Effector memory CD4-positive, alpha-beta T cell (primary cell): Measurements from ENCODE around the gene CPLX1.
"Not testable (repeated sequence)": the region's sequence is repeated elsewhere in the genome, so short reads cannot be mapped to it uniquely, and the experiment has no call there.

ENCODE experiments used
- DNase-seq, 3 donors: peaks; one replicate each; pipeline ENCODE4 v3.0.0-alpha.2; 2020
- H3K27ac ChIP-seq: 2 replicates; pipeline ENCODE4 v1.7.0; 2013; ENCODE audit warnings: mild to moderate bottlenecking, low read length, moderate library complexity; ENCODE audit not compliant: insufficient read depth, poor library complexity, severe bottlenecking
- H3K27me3 ChIP-seq: replicated peaks from 2 replicates; pipeline ENCODE4 v1.7.0; 2013; ENCODE audit warnings: mild to moderate bottlenecking, low read length; ENCODE audit not compliant: insufficient read depth, control insufficient read depth, poor library complexity, severe bottlenecking
- H3K36me3 ChIP-seq: 2 replicates; pipeline ENCODE4 v1.7.0; 2013; ENCODE audit warnings: mild to moderate bottlenecking, low read length, moderate library complexity; ENCODE audit not compliant: control insufficient read depth, insufficient read depth
- H3K4me1 ChIP-seq: 2 replicates; pipeline ENCODE4 v1.7.0; 2013; ENCODE audit warnings: low read length, mild to moderate bottlenecking; ENCODE audit not compliant: control insufficient read depth, insufficient read depth, poor library complexity, severe bottlenecking
- H3K4me3 ChIP-seq: 2 replicates; pipeline ENCODE4 v1.7.0; 2013; ENCODE audit warnings: low read length, low read depth, mild to moderate bottlenecking; ENCODE audit not compliant: insufficient read depth, poor library complexity, severe bottlenecking
- H3K9me3 ChIP-seq: 2 replicates; pipeline ENCODE4 v1.7.0; 2013; ENCODE audit warnings: mild to moderate bottlenecking, low read length, moderate library complexity; ENCODE audit not compliant: control insufficient read depth

CPLX1 gene

DNA sequence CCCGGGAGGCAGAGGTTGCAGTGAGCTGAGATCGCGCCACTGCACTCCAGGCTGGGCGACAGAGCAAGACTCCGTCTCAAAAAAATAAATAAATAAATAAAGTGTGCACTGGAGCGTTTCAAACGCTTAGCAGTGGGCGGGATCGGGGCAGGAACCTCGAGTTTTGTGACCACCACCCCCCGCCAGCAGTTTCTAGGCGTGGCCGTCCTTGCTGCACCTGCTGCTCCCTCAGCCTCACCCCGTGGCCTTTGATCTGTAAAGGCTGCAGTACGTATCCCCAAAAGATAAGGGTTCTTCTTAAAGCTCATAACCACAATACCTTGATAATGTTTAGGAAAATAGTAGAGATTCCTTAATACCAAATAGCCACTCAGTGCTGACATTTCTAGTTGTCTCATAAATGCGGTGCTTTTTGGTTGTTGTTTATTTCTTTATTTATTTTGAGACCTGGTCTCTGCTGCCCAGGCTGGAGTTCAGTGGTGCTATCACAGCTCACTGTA lies 87.1 kb downstream of the CPLX1 start:
- Histone ChIP-seq H3K27ac (no peak overlapping the region), H3K4me3 (no peak overlapping the region), H3K9me3 (no peaks in the 10 kb centered on the region), H3K4me1 (no peaks in the 10 kb centered on the region), H3K27me3 (no peaks in the 10 kb centered on the region), H3K36me3 (peaks cover 18% of the 10 kb centered on the region)
- no peak for DNase-seq

GRCh38 chr4:736561-736960 lies 89.4 kb downstream of the CPLX1 start:
- not testable (repeated sequence) for H3K4me1 ChIP-seq, H3K4me3 ChIP-seq, DNase-seq, H3K27me3 ChIP-seq, H3K27ac ChIP-seq, H3K9me3 ChIP-seq
- H3K36me3 ChIP-seq: peaks cover 34% of the 10 kb centered on the region

- DNase-seq: no peak
- Histone ChIP-seq H3K27me3 (no peaks in the 10 kb centered on the region), H3K36me3 (peaks cover 38% of the 10 kb centered on the region), H3K4me1 (no peaks in the 10 kb centered on the region), H3K9me3 (no peaks in the 10 kb centered on the region), H3K27ac (no peak overlapping the region), H3K4me3 (no peak overlapping the region)
These were observed 90.3 kb downstream of the CPLX1 start for GRCh38 chr4:735583-735982.
